Fibroblast of lung (primary cell): Measurements from ENCODE around the gene TPX2.

Source experiments
- EZH2 ChIP-seq: IDR thresholded peaks from 2 replicates; pipeline ENCODE4 v1.5.1; 2012; ENCODE audit warnings: low read length, control low read depth, mild to moderate bottlenecking; ENCODE audit errors: missing control alignments
- TF ChIP-seq, protein P1 (sequence below), 2 donors: IDR thresholded peaks in 1 of 2; conservative IDR thresholded peaks in 1 of 2; 1 replicate in 1 of 2; 2 replicates in 1 of 2; pipeline ENCODE4 v1.5.1; 2011 to 2012; ENCODE audit warnings: low read length in 2 of 2, control low read depth in 1 of 2, inconsistent platforms in 1 of 2, low read depth in 1 of 2, mild to moderate bottlenecking in 1 of 2

DNA sequence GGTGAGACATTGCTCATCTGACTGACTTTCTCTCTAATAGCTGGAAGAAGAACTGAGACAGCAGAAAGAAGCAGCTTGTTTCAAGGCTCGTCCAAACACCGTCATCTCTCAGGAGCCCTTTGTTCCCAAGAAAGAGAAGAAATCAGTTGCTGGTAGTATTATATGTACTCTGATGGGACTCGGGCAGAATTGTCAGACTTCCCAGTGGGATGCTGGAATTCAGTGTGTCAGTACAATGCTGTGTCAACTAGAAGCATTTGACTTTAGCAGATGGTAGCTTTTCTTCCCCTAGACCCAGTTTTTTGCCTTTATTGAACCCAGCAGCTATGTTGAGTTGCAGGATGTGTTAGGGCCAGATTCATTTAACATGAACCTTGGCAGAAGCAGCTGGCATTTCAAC is 58.3 kb downstream of the TPX2 start:
- TF ChIP-seq, protein P1, sequence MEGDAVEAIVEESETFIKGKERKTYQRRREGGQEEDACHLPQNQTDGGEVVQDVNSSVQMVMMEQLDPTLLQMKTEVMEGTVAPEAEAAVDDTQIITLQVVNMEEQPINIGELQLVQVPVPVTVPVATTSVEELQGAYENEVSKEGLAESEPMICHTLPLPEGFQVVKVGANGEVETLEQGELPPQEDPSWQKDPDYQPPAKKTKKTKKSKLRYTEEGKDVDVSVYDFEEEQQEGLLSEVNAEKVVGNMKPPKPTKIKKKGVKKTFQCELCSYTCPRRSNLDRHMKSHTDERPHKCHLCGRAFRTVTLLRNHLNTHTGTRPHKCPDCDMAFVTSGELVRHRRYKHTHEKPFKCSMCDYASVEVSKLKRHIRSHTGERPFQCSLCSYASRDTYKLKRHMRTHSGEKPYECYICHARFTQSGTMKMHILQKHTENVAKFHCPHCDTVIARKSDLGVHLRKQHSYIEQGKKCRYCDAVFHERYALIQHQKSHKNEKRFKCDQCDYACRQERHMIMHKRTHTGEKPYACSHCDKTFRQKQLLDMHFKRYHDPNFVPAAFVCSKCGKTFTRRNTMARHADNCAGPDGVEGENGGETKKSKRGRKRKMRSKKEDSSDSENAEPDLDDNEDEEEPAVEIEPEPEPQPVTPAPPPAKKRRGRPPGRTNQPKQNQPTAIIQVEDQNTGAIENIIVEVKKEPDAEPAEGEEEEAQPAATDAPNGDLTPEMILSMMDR (conservative IDR thresholded peaks at IDR 0.05 in 1 of 2, IDR thresholded peaks at IDR 0.05 in 1 of 2; ENCODE audit: low read depth in 1 of 2, low read length in 2 of 2), result no peak
- TF ChIP-seq EZH2, result no peak
